MCF 10A (cell line): ENCODE measurements around the gene SHISA8. TPM values are rescaled to one million over a fixed set of nuclear protein-coding genes. Genes with fewer than 3 reads are reported as not detected.

Experiments used
- BruUV-seq: library from RNA; stranded (reverse); fragments of 400-500 nt; replicated peaks from 2 replicates; lab custom pipeline; 2021; lab: Mats Ljungman, UMichigan
- CTCF ChIA-PET: fragments of 300-600 bp; sonication (Branson Sonifier 250); formaldehyde crosslinking; extraction: SDS; loops from one replicate; lab custom pipeline; 2021; ENCODE audit warnings: antibody characterized with exemption, inconsistent platforms; lab: Yijun Ruan, JAX
- POLR2A ChIA-PET: fragments of 300-600, 350-650 bp; sonication (Branson Sonifier 250); formaldehyde crosslinking; extraction: SDS; loops from one replicate; lab custom pipeline; 2020; ENCODE audit warnings: antibody characterized with exemption, inconsistent platforms; lab: Yijun Ruan, JAX
- DNase-seq: peaks from one replicate; pipeline ENCODE4 v3.0.0-alpha.2; 2018; ENCODE audit not compliant: unreplicated experiment
- H3K27ac Mint-ChIP-seq: one replicate; pipeline ENCODE4 v1.8.0; 2022; ENCODE audit warnings: mild to moderate bottlenecking, low read depth, mixed read lengths; ENCODE audit not compliant: unreplicated experiment
- H3K27me3 Mint-ChIP-seq: one replicate; pipeline ENCODE4 v1.8.0; 2022; ENCODE audit warnings: mixed read lengths; ENCODE audit not compliant: insufficient read depth, unreplicated experiment
- H3K36me3 Mint-ChIP-seq: one replicate; pipeline ENCODE4 v1.8.0; 2022; ENCODE audit warnings: mild to moderate bottlenecking, moderate library complexity, mixed read lengths; ENCODE audit not compliant: insufficient read depth, unreplicated experiment
- H3K4me1 Mint-ChIP-seq: one replicate; pipeline ENCODE4 v1.8.0; 2022; ENCODE audit warnings: mixed read lengths; ENCODE audit not compliant: insufficient read depth, unreplicated experiment
- H3K4me3 Mint-ChIP-seq: one replicate; pipeline ENCODE4 v1.8.0; 2022; ENCODE audit warnings: mild to moderate bottlenecking, moderate library complexity, mixed read lengths; ENCODE audit not compliant: unreplicated experiment
- H3K9me3 Mint-ChIP-seq: one replicate; pipeline ENCODE4 v1.8.0; 2022; ENCODE audit warnings: mixed read lengths; ENCODE audit not compliant: unreplicated experiment
- CTCF ChIP-seq: fragments of 200-600 bp; IDR thresholded peaks from one replicate; pipeline ENCODE4 v1.8.0; 2022; ENCODE audit warnings: antibody characterized with exemption, mild to moderate bottlenecking; ENCODE audit not compliant: unreplicated experiment
- intact Hi-C: fragments of 100-400 bp; cut with micrococcal nuclease; formaldehyde crosslinking; loops from 2 replicates; pipeline ENCODE4 v1.14.1; 2022
- total RNA-seq: library from RNA; stranded (reverse); gene quantifications from 2 replicates; pipeline ENCODE4 v1.2.3, GENCODE V29; 2022

The SHISA8 gene
- total RNA-seq, 1 experiment from 2014 or later: not detected

- no peaks in the 10 kb centered on the region for H3K27me3 Mint-ChIP-seq
- peaks cover 76% of the 10 kb centered on the region for H3K36me3 Mint-ChIP-seq
- intact Hi-C loops: no loop called here
- no peaks in the 10 kb centered on the region for H3K4me1 Mint-ChIP-seq
- DNase-seq: no peak
- no TSS peak for BruUV-seq
- ChIA-PET POLR2A (no interaction called here), CTCF (no interaction called here)
- no peak for TF ChIP-seq CTCF
- no peak overlapping the region for H3K4me3 Mint-ChIP-seq
- no peak overlapping the region for H3K27ac Mint-ChIP-seq
- H3K9me3 Mint-ChIP-seq: no peaks in the 10 kb centered on the region
These were observed 14.1 kb downstream of the SHISA8 start for GRCh38 chr22:41900652-41901312.

DNA sequence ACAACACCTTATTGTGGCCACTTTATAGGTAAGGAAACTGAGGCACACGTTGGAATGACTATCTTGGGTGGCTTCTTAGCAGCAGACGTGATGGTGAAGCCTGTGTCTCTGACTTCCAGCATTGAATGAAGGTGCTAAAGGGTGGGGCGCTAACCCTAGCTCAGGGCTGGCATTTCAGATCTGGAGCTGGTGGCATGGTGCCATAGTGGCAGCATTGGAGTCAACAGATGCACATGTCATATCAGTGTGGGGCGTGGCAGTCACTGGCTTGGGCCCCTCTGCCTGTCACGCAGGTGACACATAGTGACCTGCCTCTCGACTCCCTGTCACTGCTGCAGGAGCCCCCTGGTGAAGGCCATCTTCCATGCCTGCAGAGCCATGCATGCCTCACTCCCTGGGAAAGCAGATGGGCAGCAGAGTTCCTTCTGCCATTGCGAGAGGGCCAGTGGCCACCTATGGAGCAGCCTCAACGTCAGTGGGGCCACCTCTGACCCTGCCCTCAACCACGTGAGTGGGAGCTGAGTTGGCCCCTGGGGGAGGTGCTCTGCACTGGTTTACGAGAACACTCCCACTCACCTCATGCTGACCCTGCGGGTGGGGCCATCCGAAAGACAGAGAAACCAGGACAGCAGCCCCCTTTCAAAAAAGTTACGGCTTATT lies 14.8 kb downstream of the SHISA8 start:
- Mint-ChIP-seq H3K4me3 (no peak overlapping the region), H3K4me1 (no peaks in the 10 kb centered on the region), H3K27me3 (no peaks in the 10 kb centered on the region), H3K36me3 (peaks cover 77% of the 10 kb centered on the region), H3K9me3 (no peaks in the 10 kb centered on the region), H3K27ac (no peak overlapping the region)
- TF ChIP-seq CTCF: no peak
- POLR2A ChIA-PET: no interaction called here
- intact Hi-C loops: no loop called here
- CTCF ChIA-PET: interaction anchor here (0.6 kb wide), 1 partner anchor 13 kb away, joined by 3 read pairs; no protein-coding TSS in a partner anchor
- DNase-seq: no peak
- BruUV-seq: no TSS peak

- H3K27me3 Mint-ChIP-seq: no peaks in the 10 kb centered on the region
- POLR2A ChIA-PET: no interaction called here
- H3K4me3 Mint-ChIP-seq: no peak overlapping the region
- H3K4me1 Mint-ChIP-seq: no peaks in the 10 kb centered on the region
- H3K9me3 Mint-ChIP-seq: no peaks in the 10 kb centered on the region
- no peak for TF ChIP-seq CTCF
- no peak for DNase-seq
- H3K36me3 Mint-ChIP-seq: peaks cover 82% of the 10 kb centered on the region
- no peak overlapping the region for H3K27ac Mint-ChIP-seq
- BruUV-seq: no TSS peak
- intact Hi-C loops: no loop called here
- CTCF ChIA-PET: interaction anchor here (0.6 kb wide), 1 partner anchor 12 kb away, joined by 3 read pairs; no protein-coding TSS in a partner anchor
These were observed 15.8 kb downstream of the SHISA8 start for GRCh38 chr22:41899110-41899509.

GRCh38 chr22:41898645-41899044 lies 16.2 kb downstream of the SHISA8 start:
- ChIA-PET CTCF (no interaction called here), POLR2A (no interaction called here)
- no peaks in the 10 kb centered on the region for H3K27me3 Mint-ChIP-seq
- H3K27ac Mint-ChIP-seq: no peak overlapping the region
- DNase-seq: no peak
- H3K4me3 Mint-ChIP-seq: no peak overlapping the region
- intact Hi-C loops: no loop called here
- BruUV-seq: no TSS peak
- peaks cover 86% of the 10 kb centered on the region for H3K36me3 Mint-ChIP-seq
- no peaks in the 10 kb centered on the region for H3K4me1 Mint-ChIP-seq
- H3K9me3 Mint-ChIP-seq: no peaks in the 10 kb centered on the region
- TF ChIP-seq CTCF: no peak
